GM08714 (cell line): ENCODE results near the gene TMEM272.

ENCODE experiments used
- H3K4me3 ChIP-seq: fragments of 200-500 bp; sonication (Bioruptor generic); 2 replicates; pipeline ENCODE4 v1.5.1; 2014; ENCODE audit warnings: mild to moderate bottlenecking, low read length, inconsistent platforms
- ZNF274 ChIP-seq: IDR thresholded peaks from 2 replicates; pipeline ENCODE4 v1.6.1; 2012; ENCODE audit warnings: mild to moderate bottlenecking, low read depth, low read length

TMEM272 gene

DNA sequence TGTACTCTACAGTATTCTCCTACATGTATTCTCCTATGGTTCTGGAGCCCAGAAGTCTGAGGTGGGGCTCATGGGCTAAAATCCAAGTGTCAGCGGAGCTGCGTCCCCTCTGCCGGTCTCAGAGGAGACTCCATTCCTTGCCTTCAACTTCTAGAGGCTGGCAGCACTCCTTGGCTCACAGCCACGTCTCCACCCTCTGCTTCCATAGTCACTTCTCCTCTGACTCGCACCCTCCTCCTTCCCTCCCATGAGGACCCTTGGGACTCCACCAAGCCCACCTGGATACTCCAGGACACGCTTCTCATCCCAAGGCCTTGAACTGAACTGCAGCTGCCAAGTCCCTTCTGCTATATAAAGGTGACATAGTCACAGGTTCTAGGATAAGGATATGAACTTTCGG lies 68.8 kb downstream of the TMEM272 start:
- no peak for TF ChIP-seq ZNF274
- H3K4me3 ChIP-seq, result no peak overlapping the region

GRCh38 chr13:51773515-51773914 lies 71.5 kb downstream of the TMEM272 start:
- no peak for TF ChIP-seq ZNF274
- H3K4me3 ChIP-seq, result no peak overlapping the region

DNA sequence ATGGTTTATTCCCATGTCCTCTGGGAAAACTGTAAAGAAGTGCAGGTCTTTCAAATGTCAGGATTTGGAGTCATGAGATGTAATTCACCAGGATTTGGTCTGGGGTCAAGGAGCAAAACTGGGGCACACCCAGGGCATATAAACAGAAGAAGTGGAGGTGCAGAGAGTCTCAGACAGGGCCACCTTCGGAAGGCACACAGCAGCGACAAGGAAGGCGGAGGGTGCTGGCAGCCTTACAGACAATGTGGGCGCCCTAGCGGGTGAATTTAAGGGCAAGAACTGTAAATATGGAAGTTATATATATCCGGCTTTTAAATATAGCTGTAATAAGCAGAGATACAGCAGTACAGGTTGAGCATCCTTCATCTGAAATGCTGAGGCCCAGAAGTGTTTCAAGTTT lies 72.2 kb downstream of the TMEM272 start:
- TF ChIP-seq ZNF274, result no peak
- no peak overlapping the region for H3K4me3 ChIP-seq

DNA sequence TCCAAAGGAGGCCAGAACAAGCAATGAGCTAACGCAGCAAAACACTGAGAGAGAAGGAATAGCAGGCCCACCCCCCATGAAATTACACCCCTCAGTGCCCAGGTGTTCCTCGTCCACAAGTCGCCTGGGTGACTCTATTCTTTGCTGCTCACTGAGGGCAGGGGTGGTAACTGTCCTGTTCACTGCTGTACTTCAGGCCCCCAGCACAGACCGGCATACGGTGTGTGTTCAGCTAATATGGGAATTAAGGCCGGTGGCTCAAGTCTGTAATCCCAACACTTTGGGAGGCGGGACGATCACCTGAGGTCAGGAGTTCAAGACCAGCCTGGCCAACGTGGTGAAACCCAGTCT lies 72.9 kb downstream of the TMEM272 start:
- H3K4me3 ChIP-seq, result no peak overlapping the region
- TF ChIP-seq ZNF274, result no peak

GRCh38 chr13:51771418-51772104 lies 73.4 kb downstream of the TMEM272 start:
- no peak overlapping the region for H3K4me3 ChIP-seq
- no peak for TF ChIP-seq ZNF274

DNA sequence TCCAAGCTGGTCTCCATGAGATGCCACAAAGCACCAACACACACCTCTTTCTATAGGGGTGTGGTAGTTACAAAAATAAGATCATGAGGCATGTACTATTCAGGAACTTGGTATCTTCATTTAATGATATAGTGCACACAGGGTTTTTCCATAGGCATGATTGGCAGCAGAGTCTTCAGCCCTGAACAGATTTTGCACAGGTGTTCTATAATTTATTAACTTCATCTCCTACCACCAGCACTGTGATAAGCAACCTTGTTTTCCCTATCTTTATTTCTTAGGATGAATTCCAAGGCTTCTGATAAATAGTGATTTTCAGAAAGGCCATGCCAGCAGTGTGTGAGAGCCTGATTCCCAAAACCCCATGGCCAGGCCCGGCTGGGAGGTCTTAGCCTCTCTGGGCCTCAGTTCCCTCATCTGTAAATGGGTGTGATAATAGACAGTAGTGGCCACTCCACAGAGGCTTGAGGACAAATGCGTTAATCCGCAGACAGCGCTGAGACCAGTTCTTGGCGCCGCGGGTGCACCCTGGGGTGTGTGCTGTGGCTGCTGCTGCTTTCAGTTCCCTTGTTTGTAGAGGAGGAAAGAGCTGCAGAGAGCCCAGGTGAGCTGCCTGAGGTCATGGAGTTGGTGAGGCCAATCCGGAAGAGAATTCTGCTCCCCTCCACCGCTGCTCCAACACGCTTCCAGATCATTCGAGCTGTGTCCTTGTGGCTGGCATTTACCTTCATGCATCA lies 74.1 kb downstream of the TMEM272 start:
- H3K4me3 ChIP-seq, result no peak overlapping the region
- no peak for TF ChIP-seq ZNF274

DNA sequence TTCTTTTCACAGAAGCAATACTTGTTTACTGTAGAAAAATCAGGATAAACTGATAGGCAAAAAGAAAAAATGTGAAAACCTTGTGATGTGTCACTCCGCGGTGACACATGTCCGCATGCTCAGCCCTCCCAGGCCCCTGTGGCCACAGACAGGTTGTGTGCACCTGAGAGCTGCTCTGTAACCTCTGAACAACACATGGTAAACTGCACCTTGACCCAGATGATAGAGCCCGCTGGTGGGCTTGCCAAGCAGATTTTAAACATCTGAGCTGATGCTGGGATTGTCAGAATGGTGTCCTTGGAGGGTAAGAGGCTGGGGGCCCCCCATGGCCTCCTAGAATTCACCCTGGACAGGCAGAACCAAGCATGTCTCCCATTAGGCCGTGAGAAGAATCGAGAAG lies 74.8 kb downstream of the TMEM272 start:
- no peak overlapping the region for H3K4me3 ChIP-seq

GRCh38 chr13:51769455-51770127 lies 75.4 kb downstream of the TMEM272 start:
- TF ChIP-seq ZNF274, result no peak
- H3K4me3 ChIP-seq, result no peak overlapping the region

More for the DNA sequence above, 74.8 kb downstream of the TMEM272 start:
- no peak for TF ChIP-seq ZNF274

GRCh38 chr13:51768976-51769375 lies 76.0 kb downstream of the TMEM272 start:
- H3K4me3 ChIP-seq, result no peak overlapping the region
- no peak for TF ChIP-seq ZNF274

DNA sequence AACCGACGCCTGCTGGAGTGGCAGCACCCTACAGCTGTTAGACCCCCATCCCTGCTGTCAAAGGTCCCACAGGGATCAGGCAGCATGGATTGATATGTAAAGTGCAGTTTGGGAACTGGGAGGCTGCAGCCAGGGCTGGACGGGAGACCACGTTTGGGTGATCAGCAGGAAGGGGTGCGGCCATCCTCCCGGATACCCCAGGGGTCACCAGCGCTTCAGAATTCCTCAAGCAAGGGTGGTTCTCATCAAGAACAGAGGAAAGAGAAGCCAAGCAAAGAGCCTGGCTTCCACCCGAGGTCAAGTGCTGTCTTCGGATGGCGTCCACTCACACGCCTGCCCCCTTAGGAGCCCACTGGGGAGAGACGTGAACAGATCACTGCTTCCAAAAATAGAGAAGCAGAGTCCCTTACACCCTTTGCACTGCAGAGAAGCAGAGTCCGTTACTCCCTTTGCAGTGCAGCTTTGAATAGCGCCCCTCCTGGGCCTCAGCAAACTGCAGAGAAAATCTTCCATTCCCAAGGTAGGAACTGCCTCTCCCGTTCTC lies 76.5 kb downstream of the TMEM272 start:
- no peak overlapping the region for H3K4me3 ChIP-seq
- TF ChIP-seq ZNF274, result no peak

GRCh38 chr13:51767100-51767499 lies 77.9 kb downstream of the TMEM272 start:
- TF ChIP-seq ZNF274, result no peak
- H3K4me3 ChIP-seq, result no peak overlapping the region

DNA sequence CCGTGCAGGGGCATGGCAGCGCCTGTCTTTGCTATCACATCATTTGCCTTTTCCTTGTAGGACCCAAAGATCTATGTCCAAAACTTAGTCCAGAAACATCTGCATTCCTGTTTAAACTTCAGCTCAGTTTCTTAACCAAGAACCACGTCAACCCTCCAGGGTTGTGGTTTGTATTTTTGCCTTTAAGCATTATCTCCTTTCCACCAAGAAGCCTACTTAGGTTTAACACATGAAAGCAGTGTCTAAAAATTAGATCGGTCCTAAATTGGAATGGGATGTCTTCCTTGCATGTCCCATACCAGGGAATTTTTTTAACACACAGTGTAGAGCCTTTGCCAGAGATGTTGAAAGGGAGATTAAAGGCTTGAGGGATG lies 79.8 kb downstream of the TMEM272 start:
- no peak for TF ChIP-seq ZNF274
- peak overlapping the region; percentile 5; the same call in 1 of the 2 replicates for H3K4me3 ChIP-seq

DNA sequence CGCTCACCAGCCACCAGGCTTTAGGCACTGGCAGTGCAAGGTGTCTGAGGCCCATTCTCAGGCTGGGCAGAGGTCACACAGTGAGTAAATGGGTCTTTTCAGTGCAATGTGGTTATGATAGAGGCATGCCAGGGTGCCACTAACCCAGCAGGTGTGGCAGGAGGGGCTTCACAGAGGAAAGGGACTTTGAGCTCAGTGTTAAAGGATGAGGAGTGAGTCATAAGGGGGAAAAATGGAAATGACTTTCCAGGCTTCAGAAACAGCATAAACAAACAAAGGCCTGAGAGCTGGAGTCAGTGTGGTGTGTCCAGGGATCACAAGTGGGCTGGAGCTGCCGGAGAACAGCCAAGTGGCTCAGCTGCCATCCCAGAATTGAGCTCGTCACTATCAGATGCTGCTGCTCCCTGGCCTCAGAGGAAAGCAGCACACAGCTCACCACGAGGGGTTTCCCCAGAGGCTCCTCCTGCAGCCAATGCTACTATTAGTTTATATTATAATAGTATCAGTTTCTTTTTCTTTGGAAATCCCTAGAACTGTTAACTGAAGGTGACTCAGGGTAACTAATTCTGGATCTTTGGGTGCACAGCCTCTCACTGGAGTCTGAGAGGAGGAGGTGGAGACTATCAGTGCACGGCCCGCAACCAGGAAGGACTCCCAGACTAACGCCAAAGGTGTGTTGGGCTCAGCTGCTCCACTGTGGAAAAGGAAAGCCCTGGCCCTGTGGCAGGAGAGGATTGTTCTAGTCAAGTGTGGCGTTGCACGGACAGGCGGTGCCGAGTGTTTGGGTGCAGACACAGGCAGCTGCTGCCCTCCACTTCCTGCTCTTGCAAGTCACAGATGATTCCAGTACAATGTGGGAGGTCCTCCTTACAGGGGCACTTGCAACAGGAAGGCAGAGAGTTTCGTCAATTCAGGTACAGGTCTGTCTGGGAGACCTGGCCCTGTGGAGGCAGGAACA lies 80.5 kb downstream of the TMEM272 start:
- peak overlapping the region; percentile 5; the same call in 1 of the 2 replicates for H3K4me3 ChIP-seq
- TF ChIP-seq ZNF274, result no peak

- TF ChIP-seq ZNF274, result no peak
- no peak overlapping the region for H3K4me3 ChIP-seq
Measured at GRCh38 chr13:51763486-51763885, 81.5 kb downstream of the TMEM272 start.
